Suprapubic skin (tissue), 4 donors: ENCODE results near the gene EFCAB8.

Experiments used
- CTCF ChIP-seq, 2 donors: fragments of 200-600 bp in 1 of 2; fragments of 450-650 bp in 1 of 2; sonication (generic) in 1 of 2; IDR thresholded peaks; one replicate each; pipeline ENCODE4 v1.5.1; 2016 to 2019; ENCODE audit warnings: antibody characterized with exemption in 2 of 2, mild to moderate bottlenecking in 1 of 2, moderate library complexity in 1 of 2
- EP300 ChIP-seq: sonication (generic); formaldehyde crosslinking; IDR thresholded peaks from one replicate; pipeline ENCODE4 v1.6.1; 2017; ENCODE audit warnings: antibody characterized with exemption
- POLR2AphosphoS5 ChIP-seq, 3 donors: sonication (generic); formaldehyde crosslinking; IDR thresholded peaks; one replicate each; pipeline ENCODE4 v1.6.1; 2017; ENCODE audit warnings: antibody characterized with exemption in 3 of 3

GRCh38 chr20:32997431-32997830 is 138.7 kb downstream of the EFCAB8 start:
- TF ChIP-seq CTCF (IDR thresholded peaks at IDR 0.05) (no peak), POLR2AphosphoS5 (IDR thresholded peaks at IDR 0.05) (no peak), EP300 (no peak)
